Left ventricle myocardium inferior (tissue), 1 donor: ENCODE measurements around the gene TEX9. TPM values are rescaled to one million over a fixed set of nuclear protein-coding genes. Genes with fewer than 3 reads are reported as not detected.
"Not testable (repeated sequence)": the region's sequence is repeated elsewhere in the genome, so short reads cannot be mapped to it uniquely, and the experiment has no call there.

Experiments used
- DNase-seq: peaks from one replicate; pipeline ENCODE4 v3.0.0-alpha.2; 2020
- H3K27ac ChIP-seq: fragments of 200-600 bp; replicated peaks from 2 replicates; pipeline ENCODE4 v1.8.0; 2021
- H3K27me3 ChIP-seq: fragments of 200-600 bp; 2 replicates; pipeline ENCODE4 v1.8.0; 2021; ENCODE audit warnings: low read depth
- H3K36me3 ChIP-seq: fragments of 200-600 bp; 2 replicates; pipeline ENCODE4 v1.8.0; 2021
- H3K4me1 ChIP-seq: fragments of 200-600 bp; 2 replicates; pipeline ENCODE4 v1.8.0; 2021
- H3K4me3 ChIP-seq: fragments of 200-600 bp; 2 replicates; pipeline ENCODE4 v1.8.0; 2021; ENCODE audit warnings: mild to moderate bottlenecking, moderate library complexity
- H3K9me3 ChIP-seq: fragments of 200-600 bp; replicated peaks from 2 replicates; pipeline ENCODE4 v1.8.0; 2021
- intact Hi-C: fragments of 100-400 bp; cut with micrococcal nuclease; formaldehyde crosslinking; loops from one replicate; pipeline ENCODE4 v1.11.0; 2022
- total RNA-seq: library from RNA; stranded (reverse); fragmentation: NEBNext Ultra II Directional; extraction: Animal tissue kit (Norgen Biotek cat#: 25700); gene quantifications from one replicate; pipeline ENCODE4 v1.2.1, GENCODE V29; 2021
- TF ChIP-seq, protein P1 (sequence below): fragments of 200-600 bp; IDR thresholded peaks from 2 replicates; pipeline ENCODE4 v1.8.0; 2021; ENCODE audit warnings: antibody characterized with exemption, mild to moderate bottlenecking, borderline replicate concordance
- donor health status: DM: no; HTN: yes; CAD: no; lungs with severe emphysema.

TEX9 gene
- total RNA-seq, 1 donor from 2014 or later, result 0.77 TPM

- intact Hi-C loops, result no loop called here
- H3K9me3 ChIP-seq, result peaks cover 28% of the 10 kb centered on the region
- H3K27me3 ChIP-seq, result no peaks in the 10 kb centered on the region
- H3K36me3 ChIP-seq, result no peaks in the 10 kb centered on the region
- H3K27ac ChIP-seq, result no peak overlapping the region
- H3K4me3 ChIP-seq, result no peak overlapping the region
- DNase-seq, result no peak
- no peaks in the 10 kb centered on the region for H3K4me1 ChIP-seq
- TF ChIP-seq, protein P1, sequence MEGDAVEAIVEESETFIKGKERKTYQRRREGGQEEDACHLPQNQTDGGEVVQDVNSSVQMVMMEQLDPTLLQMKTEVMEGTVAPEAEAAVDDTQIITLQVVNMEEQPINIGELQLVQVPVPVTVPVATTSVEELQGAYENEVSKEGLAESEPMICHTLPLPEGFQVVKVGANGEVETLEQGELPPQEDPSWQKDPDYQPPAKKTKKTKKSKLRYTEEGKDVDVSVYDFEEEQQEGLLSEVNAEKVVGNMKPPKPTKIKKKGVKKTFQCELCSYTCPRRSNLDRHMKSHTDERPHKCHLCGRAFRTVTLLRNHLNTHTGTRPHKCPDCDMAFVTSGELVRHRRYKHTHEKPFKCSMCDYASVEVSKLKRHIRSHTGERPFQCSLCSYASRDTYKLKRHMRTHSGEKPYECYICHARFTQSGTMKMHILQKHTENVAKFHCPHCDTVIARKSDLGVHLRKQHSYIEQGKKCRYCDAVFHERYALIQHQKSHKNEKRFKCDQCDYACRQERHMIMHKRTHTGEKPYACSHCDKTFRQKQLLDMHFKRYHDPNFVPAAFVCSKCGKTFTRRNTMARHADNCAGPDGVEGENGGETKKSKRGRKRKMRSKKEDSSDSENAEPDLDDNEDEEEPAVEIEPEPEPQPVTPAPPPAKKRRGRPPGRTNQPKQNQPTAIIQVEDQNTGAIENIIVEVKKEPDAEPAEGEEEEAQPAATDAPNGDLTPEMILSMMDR, result no peak
These were observed 17.8 kb downstream of the TEX9 start for GRCh38 chr15:56383010-56383409.

- H3K4me1 ChIP-seq, result no peaks in the 10 kb centered on the region
- no peak overlapping the region for H3K27ac ChIP-seq
- H3K27me3 ChIP-seq, result no peaks in the 10 kb centered on the region
- intact Hi-C loops, result no loop called here
- no peak overlapping the region for H3K4me3 ChIP-seq
- no peak for DNase-seq
- TF ChIP-seq, protein P1, result no peak
- H3K9me3 ChIP-seq, result peaks cover 4% of the 10 kb centered on the region
- no peaks in the 10 kb centered on the region for H3K36me3 ChIP-seq
These were observed 20.7 kb downstream of the TEX9 start for GRCh38 chr15:56385908-56386307.

- no peaks in the 10 kb centered on the region for H3K36me3 ChIP-seq
- no peaks in the 10 kb centered on the region for H3K27me3 ChIP-seq
- no peaks in the 10 kb centered on the region for H3K4me1 ChIP-seq
- no peak overlapping the region for H3K4me3 ChIP-seq
- H3K27ac ChIP-seq, result no peak overlapping the region
- no peak for DNase-seq
- intact Hi-C loops, result no loop called here
- TF ChIP-seq, protein P1, result no peak
- no peaks in the 10 kb centered on the region for H3K9me3 ChIP-seq
These were observed 25.6 kb downstream of the TEX9 start for GRCh38 chr15:56390739-56391267.

GRCh38 chr15:56393277-56393676 lies 28.1 kb downstream of the TEX9 start:
- H3K36me3 ChIP-seq, result no peaks in the 10 kb centered on the region
- no peaks in the 10 kb centered on the region for H3K27me3 ChIP-seq
- H3K4me3 ChIP-seq, result no peak overlapping the region
- no peak overlapping the region for H3K27ac ChIP-seq
- no peaks in the 10 kb centered on the region for H3K4me1 ChIP-seq
- intact Hi-C loops, result no loop called here
- H3K9me3 ChIP-seq, result no peaks in the 10 kb centered on the region
- TF ChIP-seq, protein P1, result no peak
- no peak for DNase-seq

- Histone ChIP-seq H3K4me1 (no peaks in the 10 kb centered on the region), H3K9me3 (no peaks in the 10 kb centered on the region), H3K27me3 (no peaks in the 10 kb centered on the region), H3K4me3 (no peak overlapping the region), H3K36me3 (no peaks in the 10 kb centered on the region), H3K27ac (no peak overlapping the region)
- no peak for DNase-seq
- TF ChIP-seq, protein P1, result no peak
- intact Hi-C loops, result no loop called here
These were observed 29.7 kb downstream of the TEX9 start for GRCh38 chr15:56394909-56395308.

DNA sequence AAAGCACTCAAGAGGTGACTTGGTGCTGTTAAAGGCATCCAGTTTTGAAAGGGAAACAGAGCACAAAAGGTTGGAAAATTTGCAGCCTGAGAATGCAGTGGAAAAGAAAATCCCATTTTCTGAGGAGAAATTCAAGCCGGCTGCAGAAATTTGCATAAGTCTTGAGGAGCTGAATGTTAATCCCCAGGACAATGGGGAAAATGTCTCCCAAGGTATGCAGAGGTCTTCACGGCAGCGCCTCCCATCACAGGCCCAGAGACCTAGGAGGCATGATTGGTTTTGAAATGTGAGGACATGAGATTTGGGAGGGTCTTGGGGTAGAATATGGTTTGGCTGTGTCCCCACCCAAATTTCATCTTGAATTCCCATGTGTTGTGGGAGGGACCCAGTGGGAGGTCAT lies 32.1 kb downstream of the TEX9 start:
- H3K9me3 ChIP-seq, H3K4me1 ChIP-seq, H3K4me3 ChIP-seq, H3K27ac ChIP-seq, DNase-seq, H3K27me3 ChIP-seq, H3K36me3 ChIP-seq, intact Hi-C loops: not testable (repeated sequence)

GRCh38 chr15:56399209-56399608 lies 34.0 kb downstream of the TEX9 start:
- H3K4me3 ChIP-seq, H3K27me3 ChIP-seq, H3K4me1 ChIP-seq, DNase-seq, H3K27ac ChIP-seq, intact Hi-C loops, H3K36me3 ChIP-seq: not testable (repeated sequence)
- peaks cover 15% of the 10 kb centered on the region for H3K9me3 ChIP-seq
